ENCODE results near the gene TREH.

TREH gene

GRCh38 chr11:118646393-118646792 lies 33.1 kb downstream of the TREH start:
- no peak for DNase-seq (ENCODE audit: low spot score)

GRCh38 chr11:118645066-118645715 lies 34.3 kb downstream of the TREH start:
- DNase-seq (ENCODE audit: low spot score): no peak

DNA sequence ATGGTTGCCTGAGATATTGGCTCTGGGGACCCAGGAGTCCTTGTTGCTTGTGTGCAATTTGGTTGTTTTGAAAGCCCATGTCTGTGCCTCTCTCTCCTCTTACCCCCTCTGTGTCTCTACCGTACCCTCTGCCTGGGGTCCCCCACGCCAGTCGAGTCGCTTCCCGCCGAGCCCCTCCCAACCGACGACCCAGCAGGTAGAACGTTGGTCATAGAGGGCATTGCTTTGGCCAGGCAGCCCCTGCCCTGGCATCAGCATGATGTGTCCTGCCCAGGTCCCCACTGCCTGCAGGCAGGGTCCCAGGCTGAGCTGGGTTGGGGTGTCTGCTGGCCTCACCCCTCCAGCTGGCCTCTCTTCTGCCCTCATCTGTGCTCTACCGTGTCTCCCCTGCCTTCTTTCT lies 35.0 kb downstream of the TREH start:
- no peak for DNase-seq (ENCODE audit: low spot score)

- no peak for DNase-seq (ENCODE audit: low spot score)
Observed at GRCh38 chr11:118643995-118644345, 35.5 kb downstream of the TREH start.

- DNase-seq (ENCODE audit: low spot score): no peak
Observed at GRCh38 chr11:118643142-118643994, 36.1 kb downstream of the TREH start.

DNA sequence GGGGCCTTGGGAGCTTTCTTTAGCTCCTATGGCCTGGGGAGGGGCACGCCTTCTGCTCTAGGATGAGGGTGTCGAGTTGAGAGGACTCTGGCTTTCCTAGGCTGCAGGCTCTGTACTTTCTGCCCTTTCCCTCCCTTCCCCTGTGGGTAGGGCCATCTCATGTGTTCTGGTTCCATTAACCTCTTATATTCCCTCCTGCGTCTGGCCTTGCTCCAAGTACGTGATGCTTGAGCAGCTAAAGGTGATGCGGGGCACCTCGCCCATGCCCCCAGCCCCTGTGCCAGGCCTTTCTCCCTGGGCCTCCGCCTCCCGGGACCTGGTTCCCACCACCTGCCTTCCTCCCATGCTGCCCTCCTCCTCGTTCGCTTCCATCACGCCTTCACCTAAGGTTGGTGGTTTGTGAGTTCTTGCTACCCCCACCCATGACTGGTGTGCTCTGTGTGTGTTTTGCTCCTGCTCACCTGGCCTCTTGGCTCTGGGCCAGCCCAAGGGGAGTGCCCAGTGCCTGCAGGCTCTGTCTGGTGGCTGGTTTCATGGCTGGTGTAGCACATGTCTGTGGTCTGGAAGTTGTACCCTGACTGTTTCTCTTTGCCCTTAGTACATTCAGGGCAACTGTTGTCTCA lies 37.9 kb downstream of the TREH start:
- DNase-seq (ENCODE audit: low spot score): no peak

GRCh38 chr11:118640332-118641154 lies 38.9 kb downstream of the TREH start:
- DNase-seq (ENCODE audit: low spot score): no peak

GRCh38 chr11:118639899-118640298 lies 39.6 kb downstream of the TREH start:
- no peak for DNase-seq (ENCODE audit: low spot score)

GRCh38 chr11:118638726-118639125 lies 40.7 kb downstream of the TREH start:
- DNase-seq (ENCODE audit: low spot score): no peak

- no peak for DNase-seq (ENCODE audit: low spot score)
Observed at GRCh38 chr11:118636569-118637290, 42.7 kb downstream of the TREH start.

GRCh38 chr11:118635642-118636041 lies 43.8 kb downstream of the TREH start:
- DNase-seq (ENCODE audit: low spot score): no peak

DNA sequence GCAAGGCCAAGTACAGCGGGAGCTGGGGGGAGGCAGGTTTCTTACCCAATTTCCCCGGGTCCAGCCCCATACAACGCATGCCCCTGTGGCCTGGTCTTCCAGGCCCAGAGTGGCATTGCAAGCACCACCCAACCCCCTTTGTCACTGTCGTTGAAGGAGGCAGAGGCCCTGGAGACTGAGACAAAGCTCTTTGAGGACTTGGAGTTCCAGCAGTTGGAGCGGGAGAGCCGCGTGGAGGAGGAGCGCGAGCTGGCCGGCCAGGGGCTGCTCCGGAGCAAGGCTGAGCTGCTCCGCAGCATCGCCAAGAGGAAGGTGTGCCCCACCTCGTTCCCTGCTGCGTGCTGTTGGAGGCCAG lies 44.2 kb downstream of the TREH start:
- DNase-seq (ENCODE audit: low spot score): no peak

DNA sequence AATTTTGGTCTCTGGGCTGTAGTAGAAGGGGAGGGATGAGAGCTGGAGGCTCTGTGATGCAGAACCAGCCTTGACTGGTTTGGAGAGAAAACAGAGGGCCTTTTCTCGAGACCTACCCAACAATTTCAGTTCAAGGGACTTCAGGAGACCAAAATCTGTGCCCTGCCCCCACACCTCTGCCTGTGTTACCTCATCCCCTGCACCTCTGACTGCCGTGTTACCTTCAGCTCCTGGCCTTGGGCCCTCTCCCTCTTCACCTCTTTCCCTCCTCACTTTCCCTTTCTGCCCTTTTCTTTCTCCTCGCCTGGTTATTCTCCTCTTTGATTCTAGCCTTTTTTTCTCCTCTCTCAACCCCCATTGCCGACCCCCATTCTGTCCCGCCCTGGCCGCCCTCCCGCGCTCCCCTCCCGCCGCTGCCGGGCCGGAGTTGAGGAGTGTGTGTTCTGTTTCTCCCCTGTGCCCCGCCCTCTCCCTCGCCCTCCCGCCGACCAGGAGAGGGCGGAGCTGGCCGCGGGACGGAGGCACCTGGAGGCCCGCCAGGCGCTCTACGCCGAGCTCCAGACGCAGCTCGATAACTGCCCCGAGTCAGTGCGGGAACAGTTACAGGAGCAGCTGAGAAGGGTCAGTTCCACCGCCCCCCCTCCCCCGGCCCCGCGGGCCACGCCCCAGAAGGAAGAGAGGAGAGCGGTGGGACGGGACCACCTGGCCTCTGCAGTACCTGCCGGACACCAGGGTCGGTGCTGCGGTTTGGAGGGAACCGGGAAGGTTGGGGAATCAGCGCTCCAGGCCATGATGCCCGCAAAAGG lies 44.8 kb downstream of the TREH start:
- no peak for DNase-seq (ENCODE audit: low spot score)

GRCh38 chr11:118633979-118634378 lies 45.5 kb downstream of the TREH start:
- no peak for DNase-seq (ENCODE audit: low spot score)

DNA sequence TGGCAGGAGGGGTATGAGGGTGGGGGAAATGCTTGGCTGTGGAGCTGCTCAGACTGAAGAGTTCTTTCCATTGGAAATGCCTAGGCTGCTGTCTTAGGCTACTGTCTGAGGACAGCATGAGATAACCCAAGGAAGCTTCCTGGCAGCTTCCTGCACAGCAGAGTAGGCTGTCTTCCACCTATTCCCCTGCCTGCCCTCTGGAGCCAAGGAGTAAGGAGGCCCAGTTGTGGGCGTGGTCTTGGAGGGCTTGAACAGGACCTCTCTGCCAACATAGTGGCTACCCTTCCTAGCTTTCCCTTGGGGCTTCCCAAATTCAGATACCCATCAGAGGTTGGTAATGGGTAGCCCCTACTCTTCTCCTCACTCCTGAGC lies 46.1 kb downstream of the TREH start:
- DNase-seq (ENCODE audit: low spot score): no peak

GRCh38 chr11:118632577-118633318 lies 46.7 kb downstream of the TREH start:
- no peak for DNase-seq (ENCODE audit: low spot score)

GRCh38 chr11:118631142-118631909 lies 48.1 kb downstream of the TREH start:
- DNase-seq (ENCODE audit: low spot score): no peak

- DNase-seq (ENCODE audit: low spot score): no peak
Observed at GRCh38 chr11:118629761-118630661, 49.4 kb downstream of the TREH start.

Measured in hepatic stellate cell (primary cell).